ENCODE measurements around the gene NSD1. TPM values are rescaled to one million over a fixed set of nuclear protein-coding genes. Genes with fewer than 3 reads are reported as not detected.

NSD1 gene
- total RNA-seq, 4 donors from 2014 or later = 46.4 to 112 (median 50.1) TPM

GRCh38 chr5:177330991-177331842 lies 197.6 kb downstream of the NSD1 start:
- no peaks in the 10 kb centered on the region for H3K4me1 ChIP-seq
- TF ChIP-seq, protein P1, sequence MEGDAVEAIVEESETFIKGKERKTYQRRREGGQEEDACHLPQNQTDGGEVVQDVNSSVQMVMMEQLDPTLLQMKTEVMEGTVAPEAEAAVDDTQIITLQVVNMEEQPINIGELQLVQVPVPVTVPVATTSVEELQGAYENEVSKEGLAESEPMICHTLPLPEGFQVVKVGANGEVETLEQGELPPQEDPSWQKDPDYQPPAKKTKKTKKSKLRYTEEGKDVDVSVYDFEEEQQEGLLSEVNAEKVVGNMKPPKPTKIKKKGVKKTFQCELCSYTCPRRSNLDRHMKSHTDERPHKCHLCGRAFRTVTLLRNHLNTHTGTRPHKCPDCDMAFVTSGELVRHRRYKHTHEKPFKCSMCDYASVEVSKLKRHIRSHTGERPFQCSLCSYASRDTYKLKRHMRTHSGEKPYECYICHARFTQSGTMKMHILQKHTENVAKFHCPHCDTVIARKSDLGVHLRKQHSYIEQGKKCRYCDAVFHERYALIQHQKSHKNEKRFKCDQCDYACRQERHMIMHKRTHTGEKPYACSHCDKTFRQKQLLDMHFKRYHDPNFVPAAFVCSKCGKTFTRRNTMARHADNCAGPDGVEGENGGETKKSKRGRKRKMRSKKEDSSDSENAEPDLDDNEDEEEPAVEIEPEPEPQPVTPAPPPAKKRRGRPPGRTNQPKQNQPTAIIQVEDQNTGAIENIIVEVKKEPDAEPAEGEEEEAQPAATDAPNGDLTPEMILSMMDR (IDR thresholded peaks at IDR 0.05) = no peak
- TF ChIP-seq POLR2A (IDR thresholded peaks at IDR 0.05) = no peak
- H3K9me3 ChIP-seq = no peaks in the 10 kb centered on the region
- DNase-seq = peak in 1 of 3 donors; percentile 42
- H3K27ac ChIP-seq = no peak overlapping the region
- no peaks in the 10 kb centered on the region for H3K27me3 ChIP-seq
- H3K36me3 ChIP-seq = peaks cover 0 to 73% (median 0%) of the 10 kb centered on the region in 3 donors
- no peak overlapping the region for H3K4me3 ChIP-seq

GRCh38 chr5:177332031-177332895 lies 198.7 kb downstream of the NSD1 start:
- no peak for TF ChIP-seq POLR2A (IDR thresholded peaks at IDR 0.05)
- TF ChIP-seq, protein P1 (IDR thresholded peaks at IDR 0.05) = no peak
- Histone ChIP-seq H3K36me3 (peaks cover 0 to 83% (median 0%) of the 10 kb centered on the region in 3 donors), H3K4me1 (no peaks in the 10 kb centered on the region), H3K27me3 (no peaks in the 10 kb centered on the region), H3K4me3 (no peak overlapping the region), H3K9me3 (no peaks in the 10 kb centered on the region), H3K27ac (no peak overlapping the region)
- DNase-seq = peak in 1 of 3 donors; percentile 42

- peak in 1 of 3 donors; percentile 30 for DNase-seq
- H3K36me3 ChIP-seq = peaks cover 0 to 89% (median 0%) of the 10 kb centered on the region in 3 donors
Observed at GRCh38 chr5:177332896-177333260, 199.3 kb downstream of the NSD1 start.

DNA sequence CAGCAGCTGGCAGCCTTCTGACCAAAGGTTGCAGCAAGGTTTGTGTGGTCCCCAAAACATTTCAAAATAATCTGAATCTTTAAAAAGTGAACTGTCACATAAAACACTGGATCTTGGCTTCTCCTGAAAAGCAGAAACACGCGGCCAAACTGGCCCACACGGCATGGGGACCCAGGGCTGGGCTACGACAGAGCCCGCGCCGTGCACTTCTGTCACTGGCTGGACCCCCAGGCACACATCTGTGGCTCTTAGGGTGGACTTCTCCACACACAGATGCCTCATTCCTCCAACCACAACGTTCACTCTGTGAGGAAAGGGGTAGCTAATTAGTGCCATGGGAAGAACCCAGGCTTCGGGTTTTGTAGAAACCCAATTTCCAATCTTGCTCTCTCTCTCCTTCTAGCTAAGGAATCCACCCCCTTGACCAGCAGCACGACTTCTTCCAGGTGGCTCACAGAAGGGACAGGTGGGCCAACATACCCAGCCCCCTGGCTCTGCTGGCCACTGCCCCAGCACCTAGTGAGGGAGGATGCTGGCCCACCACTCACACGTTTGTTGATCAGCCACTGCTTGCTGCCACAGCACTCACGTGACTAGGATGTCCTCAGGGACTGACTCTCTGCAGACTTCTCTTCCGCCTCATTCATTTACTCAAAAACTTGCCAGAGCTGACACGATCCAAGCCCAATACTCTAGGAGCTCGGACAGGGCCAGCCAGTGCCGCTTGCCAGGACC lies 200.0 kb downstream of the NSD1 start:
- Histone ChIP-seq H3K4me1 (no peaks in the 10 kb centered on the region), H3K36me3 (peaks cover 0 to 96% (median 0%) of the 10 kb centered on the region in 3 donors), H3K4me3 (no peak overlapping the region), H3K9me3 (no peaks in the 10 kb centered on the region), H3K27me3 (no peaks in the 10 kb centered on the region), H3K27ac (no peak overlapping the region)
- peak in 1 of 3 donors; percentile 33 for DNase-seq
- no peak for TF ChIP-seq POLR2A (IDR thresholded peaks at IDR 0.05)
- TF ChIP-seq, protein P1 (IDR thresholded peaks at IDR 0.05) = no peak

More at GRCh38 chr5:177332896-177333260, 199.3 kb downstream of the NSD1 start:
- Histone ChIP-seq H3K4me1 (no peaks in the 10 kb centered on the region), H3K27ac (no peak overlapping the region), H3K27me3 (no peaks in the 10 kb centered on the region), H3K9me3 (no peaks in the 10 kb centered on the region), H3K4me3 (no peak overlapping the region)
- TF ChIP-seq POLR2A (IDR thresholded peaks at IDR 0.05) = no peak
- TF ChIP-seq, protein P1 (IDR thresholded peaks at IDR 0.05) = no peak

DNA sequence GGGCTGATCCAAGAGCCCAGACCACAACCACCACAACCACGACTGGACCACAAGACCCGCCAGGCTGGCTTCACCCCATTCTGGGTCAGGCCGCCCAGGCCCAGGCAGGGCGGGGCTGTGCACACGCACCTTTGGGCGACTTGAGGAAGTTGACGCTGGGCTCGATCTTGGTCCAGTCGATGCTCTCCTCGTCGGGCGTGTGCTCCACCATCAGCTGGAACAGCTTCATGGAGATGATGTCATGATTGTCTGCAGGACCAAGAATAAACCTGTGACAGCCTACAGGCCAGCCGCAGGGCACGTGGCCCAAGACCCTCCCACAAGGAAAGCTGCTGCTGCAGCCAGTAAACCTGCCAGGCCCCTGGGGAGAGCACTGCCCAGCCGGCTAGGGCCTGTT lies 200.6 kb downstream of the NSD1 start:
- no peak overlapping the region for H3K4me3 ChIP-seq
- no peaks in the 10 kb centered on the region for H3K9me3 ChIP-seq
- H3K36me3 ChIP-seq = peaks cover 0 to 99% (median 0%) of the 10 kb centered on the region in 3 donors
- H3K27ac ChIP-seq = no peak overlapping the region
- H3K27me3 ChIP-seq = no peaks in the 10 kb centered on the region
- TF ChIP-seq POLR2A (IDR thresholded peaks at IDR 0.05) = no peak
- TF ChIP-seq, protein P1 (IDR thresholded peaks at IDR 0.05) = no peak
- DNase-seq = peak in 1 of 3 donors; percentile 19
- H3K4me1 ChIP-seq = no peaks in the 10 kb centered on the region
